Measurements from ENCODE around the gene KIF1A. TPM values are rescaled to one million over a fixed set of nuclear protein-coding genes. Genes with fewer than 3 reads are reported as not detected.

KIF1A gene
- total and polyA plus RNA-seq, 2 of the 13 experiments (the other 11 are each of a cell fraction or from before 2014, with no cell fraction given) = 0.01 TPM; not detected in 1

DNA sequence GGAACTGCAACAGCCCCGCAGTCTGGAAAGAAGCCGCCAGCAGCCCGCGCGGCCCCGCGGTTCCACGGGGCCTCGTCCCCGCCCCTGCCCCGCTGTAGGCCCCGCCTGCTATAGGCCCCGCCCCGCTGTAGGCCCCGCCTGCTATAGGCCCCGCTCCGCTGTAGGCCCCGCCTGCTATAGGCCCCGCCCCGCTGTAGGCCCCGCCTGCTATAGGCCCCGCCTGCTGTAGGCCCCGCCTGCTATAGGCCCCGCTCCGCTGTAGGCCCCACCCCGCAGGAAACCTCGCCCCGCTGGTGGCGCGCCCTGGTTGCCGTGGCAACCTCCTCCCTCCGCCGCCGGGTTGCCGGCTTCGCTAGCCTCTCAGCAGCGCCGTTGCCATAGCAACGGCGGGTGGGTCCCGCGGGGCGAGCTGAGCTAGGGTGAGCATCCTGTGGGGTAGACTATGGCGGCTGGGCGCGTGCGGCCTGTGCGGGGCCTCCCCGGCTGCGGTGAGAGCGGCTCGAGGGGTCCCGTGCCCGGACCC lies 12.2 kb upstream of the KIF1A start (continued):
- TF ChIP-seq, protein P1, sequence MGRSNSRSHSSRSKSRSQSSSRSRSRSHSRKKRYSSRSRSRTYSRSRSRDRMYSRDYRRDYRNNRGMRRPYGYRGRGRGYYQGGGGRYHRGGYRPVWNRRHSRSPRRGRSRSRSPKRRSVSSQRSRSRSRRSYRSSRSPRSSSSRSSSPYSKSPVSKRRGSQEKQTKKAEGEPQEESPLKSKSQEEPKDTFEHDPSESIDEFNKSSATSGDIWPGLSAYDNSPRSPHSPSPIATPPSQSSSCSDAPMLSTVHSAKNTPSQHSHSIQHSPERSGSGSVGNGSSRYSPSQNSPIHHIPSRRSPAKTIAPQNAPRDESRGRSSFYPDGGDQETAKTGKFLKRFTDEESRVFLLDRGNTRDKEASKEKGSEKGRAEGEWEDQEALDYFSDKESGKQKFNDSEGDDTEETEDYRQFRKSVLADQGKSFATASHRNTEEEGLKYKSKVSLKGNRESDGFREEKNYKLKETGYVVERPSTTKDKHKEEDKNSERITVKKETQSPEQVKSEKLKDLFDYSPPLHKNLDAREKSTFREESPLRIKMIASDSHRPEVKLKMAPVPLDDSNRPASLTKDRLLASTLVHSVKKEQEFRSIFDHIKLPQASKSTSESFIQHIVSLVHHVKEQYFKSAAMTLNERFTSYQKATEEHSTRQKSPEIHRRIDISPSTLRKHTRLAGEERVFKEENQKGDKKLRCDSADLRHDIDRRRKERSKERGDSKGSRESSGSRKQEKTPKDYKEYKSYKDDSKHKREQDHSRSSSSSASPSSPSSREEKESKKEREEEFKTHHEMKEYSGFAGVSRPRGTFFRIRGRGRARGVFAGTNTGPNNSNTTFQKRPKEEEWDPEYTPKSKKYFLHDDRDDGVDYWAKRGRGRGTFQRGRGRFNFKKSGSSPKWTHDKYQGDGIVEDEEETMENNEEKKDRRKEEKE (IDR thresholded peaks at IDR 0.05) = no peak
- no peak for TF ChIP-seq SRF (IDR thresholded peaks at IDR 0.05; ENCODE audit: low read depth, low read length)
- 0 out of 2 replicates have a peak, but pooled peaks have one; percentile 46 for TF ChIP-seq ARNT2 (CRISPR knock-in tag; IDR thresholded peaks at IDR 0.05; ENCODE audit: low read depth)
- no peak for TF ChIP-seq AHR (CRISPR knock-in tag; IDR thresholded peaks at IDR 0.05)
- no peak for TF ChIP-seq ZNF619 (CRISPR knock-in tag; IDR thresholded peaks at IDR 0.05)
- TF ChIP-seq ZFP36L1 (CRISPR knock-in tag; IDR thresholded peaks at IDR 0.05) = no peak
- TF ChIP-seq ZNF761 (CRISPR knock-in tag; conservative IDR thresholded peaks at IDR 0.05) = no peak
- no peak for TF ChIP-seq MTF2 (CRISPR knock-in tag; IDR thresholded peaks at IDR 0.05; ENCODE audit: borderline replicate concordance)
- TF ChIP-seq, protein P2, sequence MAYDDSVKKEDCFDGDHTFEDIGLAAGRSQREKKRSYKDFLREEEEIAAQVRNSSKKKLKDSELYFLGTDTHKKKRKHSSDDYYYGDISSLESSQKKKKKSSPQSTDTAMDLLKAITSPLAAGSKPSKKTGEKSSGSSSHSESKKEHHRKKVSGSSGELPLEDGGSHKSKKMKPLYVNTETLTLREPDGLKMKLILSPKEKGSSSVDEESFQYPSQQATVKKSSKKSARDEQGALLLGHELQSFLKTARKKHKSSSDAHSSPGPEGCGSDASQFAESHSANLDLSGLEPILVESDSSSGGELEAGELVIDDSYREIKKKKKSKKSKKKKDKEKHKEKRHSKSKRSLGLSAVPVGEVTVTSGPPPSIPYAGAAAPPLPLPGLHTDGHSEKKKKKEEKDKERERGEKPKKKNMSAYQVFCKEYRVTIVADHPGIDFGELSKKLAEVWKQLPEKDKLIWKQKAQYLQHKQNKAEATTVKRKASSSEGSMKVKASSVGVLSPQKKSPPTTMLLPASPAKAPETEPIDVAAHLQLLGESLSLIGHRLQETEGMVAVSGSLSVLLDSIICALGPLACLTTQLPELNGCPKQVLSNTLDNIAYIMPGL (CRISPR knock-in tag; IDR thresholded peaks at IDR 0.05; ENCODE audit: borderline replicate concordance in 1 of 2, low read depth in 1 of 2) = no peak
- TF ChIP-seq ZNF234 (CRISPR knock-in tag; conservative IDR thresholded peaks at IDR 0.05) = no peak
- TF ChIP-seq KAT8 (CRISPR knock-in tag; IDR thresholded peaks at IDR 0.05) = no peak
- TF ChIP-seq, protein P3, sequence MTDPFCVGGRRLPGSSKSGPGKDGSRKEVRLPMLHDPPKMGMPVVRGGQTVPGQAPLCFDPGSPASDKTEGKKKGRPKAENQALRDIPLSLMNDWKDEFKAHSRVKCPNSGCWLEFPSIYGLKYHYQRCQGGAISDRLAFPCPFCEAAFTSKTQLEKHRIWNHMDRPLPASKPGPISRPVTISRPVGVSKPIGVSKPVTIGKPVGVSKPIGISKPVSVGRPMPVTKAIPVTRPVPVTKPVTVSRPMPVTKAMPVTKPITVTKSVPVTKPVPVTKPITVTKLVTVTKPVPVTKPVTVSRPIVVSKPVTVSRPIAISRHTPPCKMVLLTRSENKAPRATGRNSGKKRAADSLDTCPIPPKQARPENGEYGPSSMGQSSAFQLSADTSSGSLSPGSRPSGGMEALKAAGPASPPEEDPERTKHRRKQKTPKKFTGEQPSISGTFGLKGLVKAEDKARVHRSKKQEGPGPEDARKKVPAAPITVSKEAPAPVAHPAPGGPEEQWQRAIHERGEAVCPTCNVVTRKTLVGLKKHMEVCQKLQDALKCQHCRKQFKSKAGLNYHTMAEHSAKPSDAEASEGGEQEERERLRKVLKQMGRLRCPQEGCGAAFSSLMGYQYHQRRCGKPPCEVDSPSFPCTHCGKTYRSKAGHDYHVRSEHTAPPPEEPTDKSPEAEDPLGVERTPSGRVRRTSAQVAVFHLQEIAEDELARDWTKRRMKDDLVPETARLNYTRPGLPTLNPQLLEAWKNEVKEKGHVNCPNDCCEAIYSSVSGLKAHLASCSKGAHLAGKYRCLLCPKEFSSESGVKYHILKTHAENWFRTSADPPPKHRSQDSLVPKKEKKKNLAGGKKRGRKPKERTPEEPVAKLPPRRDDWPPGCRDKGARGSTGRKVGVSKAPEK (CRISPR knock-in tag; IDR thresholded peaks at IDR 0.05; ENCODE audit: borderline replicate concordance) = no peak
- TF ChIP-seq, protein P4, sequence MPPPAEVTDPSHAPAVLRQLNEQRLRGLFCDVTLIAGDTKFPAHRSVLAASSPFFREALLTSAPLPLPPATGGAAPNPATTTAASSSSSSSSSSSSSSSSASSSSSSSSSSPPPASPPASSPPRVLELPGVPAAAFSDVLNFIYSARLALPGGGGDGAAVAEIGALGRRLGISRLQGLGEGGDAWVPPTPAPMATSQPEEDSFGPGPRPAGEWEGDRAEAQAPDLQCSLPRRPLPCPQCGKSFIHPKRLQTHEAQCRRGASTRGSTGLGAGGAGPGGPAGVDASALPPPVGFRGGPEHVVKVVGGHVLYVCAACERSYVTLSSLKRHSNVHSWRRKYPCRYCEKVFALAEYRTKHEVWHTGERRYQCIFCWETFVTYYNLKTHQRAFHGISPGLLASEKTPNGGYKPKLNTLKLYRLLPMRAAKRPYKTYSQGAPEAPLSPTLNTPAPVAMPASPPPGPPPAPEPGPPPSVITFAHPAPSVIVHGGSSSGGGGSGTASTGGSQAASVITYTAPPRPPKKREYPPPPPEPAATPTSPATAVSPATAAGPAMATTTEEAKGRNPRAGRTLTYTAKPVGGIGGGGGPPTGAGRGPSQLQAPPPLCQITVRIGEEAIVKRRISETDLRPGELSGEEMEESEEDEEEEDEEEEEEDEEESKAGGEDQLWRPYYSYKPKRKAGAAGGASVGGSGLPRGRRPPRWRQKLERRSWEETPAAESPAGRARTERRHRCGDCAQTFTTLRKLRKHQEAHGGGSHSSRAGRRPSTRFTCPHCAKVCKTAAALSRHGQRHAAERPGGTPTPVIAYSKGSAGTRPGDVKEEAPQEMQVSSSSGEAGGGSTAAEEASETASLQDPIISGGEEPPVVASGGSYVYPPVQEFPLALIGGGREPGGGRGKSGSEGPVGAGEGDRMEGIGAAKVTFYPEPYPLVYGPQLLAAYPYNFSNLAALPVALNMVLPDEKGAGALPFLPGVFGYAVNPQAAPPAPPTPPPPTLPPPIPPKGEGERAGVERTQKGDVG (CRISPR knock-in tag; IDR thresholded peaks at IDR 0.05; ENCODE audit: borderline replicate concordance) = no peak
- TF ChIP-seq ZSCAN21 (CRISPR knock-in tag; IDR thresholded peaks at IDR 0.05; ENCODE audit: borderline replicate concordance) = no peak
- TF ChIP-seq, protein P5, sequence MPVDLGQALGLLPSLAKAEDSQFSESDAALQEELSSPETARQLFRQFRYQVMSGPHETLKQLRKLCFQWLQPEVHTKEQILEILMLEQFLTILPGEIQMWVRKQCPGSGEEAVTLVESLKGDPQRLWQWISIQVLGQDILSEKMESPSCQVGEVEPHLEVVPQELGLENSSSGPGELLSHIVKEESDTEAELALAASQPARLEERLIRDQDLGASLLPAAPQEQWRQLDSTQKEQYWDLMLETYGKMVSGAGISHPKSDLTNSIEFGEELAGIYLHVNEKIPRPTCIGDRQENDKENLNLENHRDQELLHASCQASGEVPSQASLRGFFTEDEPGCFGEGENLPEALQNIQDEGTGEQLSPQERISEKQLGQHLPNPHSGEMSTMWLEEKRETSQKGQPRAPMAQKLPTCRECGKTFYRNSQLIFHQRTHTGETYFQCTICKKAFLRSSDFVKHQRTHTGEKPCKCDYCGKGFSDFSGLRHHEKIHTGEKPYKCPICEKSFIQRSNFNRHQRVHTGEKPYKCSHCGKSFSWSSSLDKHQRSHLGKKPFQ (CRISPR knock-in tag; IDR thresholded peaks at IDR 0.05; ENCODE audit: insufficient replicate concordance) = no peak
- TF ChIP-seq KLF15 (CRISPR knock-in tag; IDR thresholded peaks at IDR 0.05; ENCODE audit: borderline replicate concordance) = no peak
